ENCODE measurements around the gene ZYG11A. TPM values are rescaled to one million over a fixed set of nuclear protein-coding genes. Genes with fewer than 3 reads are reported as not detected.

ZYG11A gene
- total RNA-seq, 4 donors from 2014 or later: not detected

- WGBS, 2 donors: 76 to 92% methylated on average over 5 of the region's 5 CpGs
- no peak for TF ChIP-seq POLR2A (IDR thresholded peaks at IDR 0.05)
- no peaks in the 10 kb centered on the region for H3K9me3 ChIP-seq
Observed at GRCh38 chr1:52914463-52914862, 71.9 kb downstream of the ZYG11A start.

GRCh38 chr1:52915211-52915854 lies 72.8 kb downstream of the ZYG11A start:
- Histone ChIP-seq H3K9me3 (no peaks in the 10 kb centered on the region), H3K36me3 (peaks cover 0 to 23% (median 0%) of the 10 kb centered on the region in 3 donors), H3K4me1 (peaks cover 0 to 31% (median 0%) of the 10 kb centered on the region in 4 donors), H3K4me3 (no peak overlapping the region), H3K27ac (no peak overlapping the region), H3K27me3 (no peaks in the 10 kb centered on the region)
- no peak for DNase-seq (ENCODE audit: low spot score in 2 of 2)
- 67 to 83% methylated on average over 2 of the region's 2 CpGs for WGBS, 2 donors
- no peak for TF ChIP-seq POLR2A (IDR thresholded peaks at IDR 0.05)

More at GRCh38 chr1:52914463-52914862, 71.9 kb downstream of the ZYG11A start:
- Histone ChIP-seq H3K36me3 (peaks cover 0 to 28% (median 0%) of the 10 kb centered on the region in 3 donors), H3K27ac (no peak overlapping the region), H3K27me3 (no peaks in the 10 kb centered on the region), H3K4me3 (no peak overlapping the region), H3K4me1 (peaks cover 0 to 23% (median 0%) of the 10 kb centered on the region in 4 donors)
- no peak for DNase-seq (ENCODE audit: low spot score in 2 of 2)

GRCh38 chr1:52915855-52916220 lies 73.3 kb downstream of the ZYG11A start:
- H3K27me3 ChIP-seq: no peaks in the 10 kb centered on the region

GRCh38 chr1:52916241-52916975 lies 73.8 kb downstream of the ZYG11A start:
- Histone ChIP-seq H3K4me1 (peaks cover 0 to 33% (median 0%) of the 10 kb centered on the region in 4 donors), H3K9me3 (no peaks in the 10 kb centered on the region), H3K36me3 (peaks cover 0 to 13% (median 0%) of the 10 kb centered on the region in 3 donors), H3K4me3 (no peak overlapping the region), H3K27ac (peak overlapping the region in 1 of 4 donors; percentile 31), H3K27me3 (no peaks in the 10 kb centered on the region)
- TF ChIP-seq POLR2A (IDR thresholded peaks at IDR 0.05) (no peak), EP300 (IDR thresholded peaks at IDR 0.05) (peak in 1 of 2 donors; percentile 20)
- peak in 1 of 2 donors; percentile 25 for DNase-seq (ENCODE audit: low spot score in 2 of 2)
- WGBS, 2 donors: 74% methylated on average over 10 of the region's 10 CpGs

More at GRCh38 chr1:52915855-52916220, 73.3 kb downstream of the ZYG11A start:
- WGBS, 2 donors: 78 to 85% methylated on average over 7 of the region's 7 CpGs
- no peak overlapping the region for H3K4me3 ChIP-seq
- peaks cover 0 to 18% (median 0%) of the 10 kb centered on the region in 3 donors for H3K36me3 ChIP-seq
- H3K27ac ChIP-seq: no peak overlapping the region
- H3K4me1 ChIP-seq: peaks cover 0 to 33% (median 0%) of the 10 kb centered on the region in 4 donors
- TF ChIP-seq EP300 (IDR thresholded peaks at IDR 0.05) (no peak), POLR2A (IDR thresholded peaks at IDR 0.05) (no peak)
- TF ChIP-seq, protein P1, sequence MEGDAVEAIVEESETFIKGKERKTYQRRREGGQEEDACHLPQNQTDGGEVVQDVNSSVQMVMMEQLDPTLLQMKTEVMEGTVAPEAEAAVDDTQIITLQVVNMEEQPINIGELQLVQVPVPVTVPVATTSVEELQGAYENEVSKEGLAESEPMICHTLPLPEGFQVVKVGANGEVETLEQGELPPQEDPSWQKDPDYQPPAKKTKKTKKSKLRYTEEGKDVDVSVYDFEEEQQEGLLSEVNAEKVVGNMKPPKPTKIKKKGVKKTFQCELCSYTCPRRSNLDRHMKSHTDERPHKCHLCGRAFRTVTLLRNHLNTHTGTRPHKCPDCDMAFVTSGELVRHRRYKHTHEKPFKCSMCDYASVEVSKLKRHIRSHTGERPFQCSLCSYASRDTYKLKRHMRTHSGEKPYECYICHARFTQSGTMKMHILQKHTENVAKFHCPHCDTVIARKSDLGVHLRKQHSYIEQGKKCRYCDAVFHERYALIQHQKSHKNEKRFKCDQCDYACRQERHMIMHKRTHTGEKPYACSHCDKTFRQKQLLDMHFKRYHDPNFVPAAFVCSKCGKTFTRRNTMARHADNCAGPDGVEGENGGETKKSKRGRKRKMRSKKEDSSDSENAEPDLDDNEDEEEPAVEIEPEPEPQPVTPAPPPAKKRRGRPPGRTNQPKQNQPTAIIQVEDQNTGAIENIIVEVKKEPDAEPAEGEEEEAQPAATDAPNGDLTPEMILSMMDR (IDR thresholded peaks at IDR 0.05): no peak
- no peaks in the 10 kb centered on the region for H3K9me3 ChIP-seq
- DNase-seq (ENCODE audit: low spot score in 2 of 2): no peak

GRCh38 chr1:52917156-52917555 lies 74.6 kb downstream of the ZYG11A start:
- Histone ChIP-seq H3K4me1 (peaks cover 0 to 39% (median 0%) of the 10 kb centered on the region in 4 donors), H3K36me3 (peaks cover 0 to 7% (median 0%) of the 10 kb centered on the region in 3 donors), H3K9me3 (no peaks in the 10 kb centered on the region), H3K27me3 (no peaks in the 10 kb centered on the region), H3K4me3 (no peak overlapping the region), H3K27ac (peak overlapping the region in 1 of 4 donors; percentile 31)
- no peak for DNase-seq (ENCODE audit: low spot score in 2 of 2)
- WGBS, 2 donors: 79 to 80% methylated on average over 7 of the region's 7 CpGs
- no peak for TF ChIP-seq POLR2A (IDR thresholded peaks at IDR 0.05)
- TF ChIP-seq, protein P1 (IDR thresholded peaks at IDR 0.05): no peak
- TF ChIP-seq EP300 (IDR thresholded peaks at IDR 0.05): no peak

DNA sequence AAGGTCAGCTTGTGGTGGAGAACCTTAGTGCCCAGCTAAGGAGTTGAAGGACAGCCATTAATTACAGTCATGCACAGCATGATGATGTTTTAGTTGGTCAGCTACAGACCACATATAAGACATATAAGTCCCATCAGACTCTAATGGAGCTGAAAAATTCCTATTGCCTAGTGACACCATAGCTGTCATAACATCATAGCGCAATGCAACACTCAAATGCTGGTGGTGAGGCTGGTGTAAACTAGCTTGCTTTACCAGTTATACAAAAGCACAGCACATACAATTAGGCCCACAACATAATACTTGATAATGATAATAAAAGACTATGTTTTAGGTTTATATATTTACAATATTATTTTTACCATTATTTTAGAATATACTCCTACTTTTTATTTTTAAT lies 75.0 kb downstream of the ZYG11A start:
- Histone ChIP-seq H3K4me1 (peaks cover 0 to 42% (median 0%) of the 10 kb centered on the region in 4 donors), H3K9me3 (no peaks in the 10 kb centered on the region), H3K36me3 (peaks cover 0 to 7% (median 0%) of the 10 kb centered on the region in 3 donors), H3K4me3 (no peak overlapping the region), H3K27me3 (no peaks in the 10 kb centered on the region), H3K27ac (no peak overlapping the region)
- WGBS, 2 donors: 94 to 97% methylated on average over 1 of the region's 1 CpG
- DNase-seq (ENCODE audit: low spot score in 2 of 2): no peak
- TF ChIP-seq, protein P1 (IDR thresholded peaks at IDR 0.05): no peak
- TF ChIP-seq EP300 (IDR thresholded peaks at IDR 0.05) (no peak), POLR2A (IDR thresholded peaks at IDR 0.05) (no peak)
